22Rv1 (cell line): Measurements from ENCODE around the gene ZNF157.

Experiments
- ZFX ChIP-seq: fragments of 450-650 bp; IDR thresholded peaks from 2 replicates; pipeline ENCODE4 v1.6.1; 2017; ENCODE audit warnings: antibody characterized with exemption, borderline replicate concordance
- TF ChIP-seq, protein P1 (sequence below): fragments of 450-650 bp; IDR thresholded peaks from 2 replicates; pipeline ENCODE4 v1.5.1; 2017; ENCODE audit warnings: mild to moderate bottlenecking

DNA sequence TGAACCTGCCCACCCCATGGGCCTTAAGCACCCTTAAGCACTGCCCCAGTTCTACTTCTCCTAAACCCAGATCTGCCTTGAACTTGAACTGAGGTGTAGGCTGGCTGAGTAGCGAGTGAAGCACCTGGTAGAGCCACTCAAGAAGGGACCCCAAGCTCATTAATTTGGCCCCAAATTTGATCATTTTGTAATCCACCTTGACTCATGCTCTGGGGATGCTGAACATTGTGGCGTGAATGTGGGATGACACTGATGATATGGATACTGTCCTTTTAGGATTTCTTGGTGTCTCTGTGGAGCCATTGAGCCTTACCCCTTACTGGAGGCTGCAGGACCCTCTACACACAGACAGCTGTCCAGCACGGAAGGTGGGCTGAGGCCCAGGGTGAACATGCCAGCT lies at the start of gene ZNF157:
- TF ChIP-seq, protein P1, sequence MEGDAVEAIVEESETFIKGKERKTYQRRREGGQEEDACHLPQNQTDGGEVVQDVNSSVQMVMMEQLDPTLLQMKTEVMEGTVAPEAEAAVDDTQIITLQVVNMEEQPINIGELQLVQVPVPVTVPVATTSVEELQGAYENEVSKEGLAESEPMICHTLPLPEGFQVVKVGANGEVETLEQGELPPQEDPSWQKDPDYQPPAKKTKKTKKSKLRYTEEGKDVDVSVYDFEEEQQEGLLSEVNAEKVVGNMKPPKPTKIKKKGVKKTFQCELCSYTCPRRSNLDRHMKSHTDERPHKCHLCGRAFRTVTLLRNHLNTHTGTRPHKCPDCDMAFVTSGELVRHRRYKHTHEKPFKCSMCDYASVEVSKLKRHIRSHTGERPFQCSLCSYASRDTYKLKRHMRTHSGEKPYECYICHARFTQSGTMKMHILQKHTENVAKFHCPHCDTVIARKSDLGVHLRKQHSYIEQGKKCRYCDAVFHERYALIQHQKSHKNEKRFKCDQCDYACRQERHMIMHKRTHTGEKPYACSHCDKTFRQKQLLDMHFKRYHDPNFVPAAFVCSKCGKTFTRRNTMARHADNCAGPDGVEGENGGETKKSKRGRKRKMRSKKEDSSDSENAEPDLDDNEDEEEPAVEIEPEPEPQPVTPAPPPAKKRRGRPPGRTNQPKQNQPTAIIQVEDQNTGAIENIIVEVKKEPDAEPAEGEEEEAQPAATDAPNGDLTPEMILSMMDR = no peak
- no peak for TF ChIP-seq ZFX
